Right hindlimb (tissue), 1 donor: ENCODE data around the gene RMDN2.
"Not testable (repeated sequence)": the region's sequence is repeated elsewhere in the genome, so short reads cannot be mapped to it uniquely, and the experiment has no call there.

Source experiments
- DNase-seq: peaks from one replicate; pipeline ENCODE4 v3.0.0-alpha.2; 2018

RMDN2 gene

DNA sequence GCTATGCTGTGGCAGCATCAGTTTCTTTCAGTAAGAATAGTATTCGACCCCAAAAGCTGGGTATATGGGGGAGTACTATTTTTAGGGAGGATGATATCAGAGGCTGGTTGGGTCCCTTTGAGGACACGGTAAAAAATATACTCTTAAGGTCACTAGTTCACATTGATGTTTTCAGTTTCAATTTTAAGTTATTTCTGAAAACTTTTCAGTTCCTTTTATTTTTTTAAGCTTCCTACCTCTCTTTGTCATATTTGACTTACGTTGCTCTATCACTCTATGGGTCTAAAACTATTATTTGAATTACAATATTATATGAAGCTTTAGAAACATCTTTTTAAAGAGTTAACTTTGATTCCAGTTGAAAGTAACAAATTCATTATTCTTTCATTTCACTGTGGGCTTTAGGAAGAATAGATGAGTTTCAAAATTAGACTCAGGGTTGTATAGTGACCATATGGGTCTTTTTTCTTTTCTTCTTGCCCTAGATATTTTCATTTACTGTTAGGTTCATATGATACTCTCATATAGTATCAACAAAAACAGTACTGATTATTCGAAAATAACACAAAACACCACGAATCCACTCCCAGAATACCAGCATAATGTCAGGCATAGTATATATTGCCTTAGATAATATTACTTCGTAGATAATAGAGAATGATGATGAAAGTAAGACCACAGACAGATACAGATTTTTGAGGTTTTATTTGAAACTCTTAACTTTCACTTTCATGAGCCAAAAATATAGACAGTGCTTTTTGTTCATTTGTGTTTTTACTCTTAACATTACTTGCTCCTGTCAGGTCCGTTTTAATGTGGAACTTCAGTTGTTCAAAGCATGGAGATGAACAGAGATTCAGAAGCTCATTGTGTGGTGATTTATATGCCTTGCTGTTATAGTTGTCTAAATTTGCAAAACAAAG is 9.8 kb downstream of the RMDN2 start:
- DNase-seq = no peak

DNA sequence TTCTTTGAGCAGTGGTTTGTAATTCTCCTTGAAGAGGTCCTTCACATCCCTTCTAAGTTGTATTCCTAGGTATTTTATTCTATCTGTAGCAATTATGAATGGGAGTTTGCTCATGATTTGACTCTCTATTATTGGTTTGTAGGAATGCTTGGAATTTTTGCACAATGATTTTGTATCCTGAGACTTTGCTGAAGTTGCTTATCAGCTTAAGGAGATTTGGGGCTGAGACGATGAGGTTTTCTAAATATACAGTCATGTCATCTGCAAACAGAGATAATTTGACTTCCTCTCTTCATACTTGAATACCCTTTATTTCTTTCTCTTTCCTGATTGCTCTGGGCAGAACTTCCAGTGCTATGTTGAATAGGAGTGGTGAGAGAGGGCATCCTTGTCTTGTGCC is 12.5 kb downstream of the RMDN2 start:
- not testable (repeated sequence) for DNase-seq

DNA sequence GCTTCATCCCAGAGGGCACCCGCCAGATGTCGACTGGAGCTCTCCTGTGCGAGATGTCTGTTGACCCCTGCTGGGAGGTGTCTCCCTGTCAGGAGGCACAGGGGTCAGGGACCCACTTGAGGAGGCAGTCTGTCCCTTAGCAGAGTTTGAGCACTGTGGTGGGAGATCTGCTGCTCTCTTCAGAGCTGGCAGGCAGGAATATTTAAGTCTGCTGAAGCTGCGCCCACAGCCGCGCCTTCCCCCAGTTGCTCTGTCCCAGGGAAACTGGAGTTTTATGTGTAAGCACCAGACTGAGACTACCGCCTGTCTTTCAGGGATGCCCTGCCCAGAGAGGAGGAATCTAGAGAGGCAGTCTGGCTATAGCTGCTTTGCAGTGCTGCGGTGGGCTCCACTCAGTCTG is 16.2 kb downstream of the RMDN2 start:
- DNase-seq = not testable (repeated sequence)

DNA sequence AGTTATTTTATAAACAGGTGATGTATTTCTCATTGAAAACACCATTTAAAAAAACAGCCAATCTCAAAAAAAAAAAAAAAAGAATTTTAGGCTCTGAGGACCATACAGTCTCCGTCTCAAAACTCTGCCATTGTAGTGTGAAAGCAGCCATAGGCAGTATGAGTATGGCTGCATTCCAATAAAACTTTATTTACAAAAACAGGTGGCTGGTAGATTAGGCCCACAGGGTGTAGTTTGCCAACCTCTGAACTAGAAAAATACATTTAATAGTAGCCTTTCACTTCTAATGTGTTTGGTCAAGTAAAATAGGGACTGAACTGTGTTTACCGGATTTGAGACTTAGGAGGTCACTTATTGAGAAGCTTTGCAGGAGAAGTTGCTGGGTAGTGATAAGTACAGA is 19.2 kb downstream of the RMDN2 start:
- no peak for DNase-seq

DNA sequence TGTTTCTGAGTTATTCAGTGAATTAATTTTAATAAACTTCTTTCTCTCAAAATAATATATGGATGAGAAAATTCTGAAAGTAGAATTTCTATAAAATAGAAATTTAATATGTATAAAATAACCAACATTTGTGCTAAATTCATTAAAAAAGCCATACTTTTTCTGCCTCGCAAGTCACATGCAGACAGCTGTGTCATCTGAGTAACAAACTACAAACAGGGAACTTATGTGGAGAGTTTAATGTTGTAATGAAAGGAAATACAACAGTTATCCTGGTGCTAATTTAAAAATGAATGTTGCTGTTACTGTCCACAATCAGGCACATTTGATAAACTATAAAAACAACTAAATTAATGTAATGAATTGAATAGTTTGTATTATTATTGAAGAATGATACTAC is 22.2 kb downstream of the RMDN2 start:
- no peak for DNase-seq

DNA sequence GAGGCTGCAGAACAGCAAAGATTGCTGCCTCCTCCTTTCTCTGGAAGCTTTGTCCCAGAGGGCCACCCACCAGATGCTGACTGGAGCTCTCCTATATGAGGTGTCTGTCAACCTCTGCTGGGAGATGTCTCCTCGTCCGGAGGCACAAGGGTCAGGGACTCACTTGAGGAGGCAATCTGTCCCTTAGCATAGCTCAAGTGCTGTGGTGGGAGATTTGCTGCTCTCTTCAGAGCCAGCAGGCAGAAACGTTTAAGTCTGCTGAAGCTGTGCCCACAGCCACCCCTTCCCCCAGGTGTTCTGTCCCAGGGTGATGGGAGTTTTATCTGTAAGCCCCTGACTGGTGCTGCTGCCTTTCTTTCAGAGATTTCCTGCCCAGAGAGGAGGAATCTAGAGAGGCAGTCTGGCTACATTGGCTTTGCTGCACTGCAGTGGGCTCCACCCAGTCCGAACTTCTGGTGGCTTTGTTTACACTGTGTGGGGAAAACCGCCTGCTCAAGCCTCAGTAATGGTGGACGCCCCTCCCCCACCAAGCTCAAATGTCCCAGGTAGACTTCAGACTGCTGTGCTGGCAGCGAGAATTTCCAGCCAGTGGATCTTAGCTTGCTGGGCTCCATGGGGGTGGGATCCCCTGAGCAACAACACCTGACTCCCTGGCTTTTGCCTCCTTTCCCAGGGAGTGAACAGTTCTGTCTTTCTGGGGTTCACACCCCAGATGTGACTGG is 37.1 kb downstream of the RMDN2 start:
- not testable (repeated sequence) for DNase-seq

DNA sequence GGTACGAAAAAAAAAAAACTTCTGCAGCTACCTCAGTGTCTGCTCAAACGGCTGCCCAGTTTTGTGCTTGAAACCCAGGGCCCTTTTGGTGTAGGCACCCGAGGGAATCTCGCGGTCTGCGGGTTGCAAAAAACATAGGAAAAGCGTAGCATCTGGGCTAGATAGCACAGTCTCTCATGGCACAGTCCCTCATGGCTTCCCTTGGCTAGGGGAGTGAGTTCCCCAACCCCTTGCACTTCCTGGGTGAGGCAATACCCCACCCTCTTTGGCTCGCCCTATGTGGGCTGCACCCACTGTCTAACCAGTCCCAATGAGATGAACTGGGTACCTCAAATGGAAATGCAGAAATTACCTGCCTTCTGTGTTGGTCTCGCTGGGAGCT is 37.6 kb downstream of the RMDN2 start:
- not testable (repeated sequence) for DNase-seq

DNA sequence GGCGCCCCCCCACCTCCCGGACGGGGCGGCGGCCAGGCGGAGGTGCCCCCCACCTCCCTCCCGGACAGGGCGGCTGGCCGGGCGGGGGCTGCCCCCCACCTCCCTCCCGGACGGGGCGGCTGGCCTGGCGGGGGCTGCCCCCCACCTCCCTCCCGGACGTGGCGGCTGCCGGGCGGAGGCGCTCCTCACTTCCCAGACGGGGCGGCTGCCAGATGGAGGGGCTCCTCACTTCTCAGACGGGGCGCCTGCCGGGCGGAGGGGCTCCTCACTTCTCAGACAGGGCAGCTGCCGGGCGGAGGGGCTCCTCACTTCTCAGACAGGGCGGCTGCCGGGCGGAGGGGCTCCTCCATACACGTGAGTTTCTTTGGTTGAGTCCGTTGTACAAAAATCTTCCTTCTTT is 38.8 kb downstream of the RMDN2 start:
- DNase-seq = not testable (repeated sequence)

DNA sequence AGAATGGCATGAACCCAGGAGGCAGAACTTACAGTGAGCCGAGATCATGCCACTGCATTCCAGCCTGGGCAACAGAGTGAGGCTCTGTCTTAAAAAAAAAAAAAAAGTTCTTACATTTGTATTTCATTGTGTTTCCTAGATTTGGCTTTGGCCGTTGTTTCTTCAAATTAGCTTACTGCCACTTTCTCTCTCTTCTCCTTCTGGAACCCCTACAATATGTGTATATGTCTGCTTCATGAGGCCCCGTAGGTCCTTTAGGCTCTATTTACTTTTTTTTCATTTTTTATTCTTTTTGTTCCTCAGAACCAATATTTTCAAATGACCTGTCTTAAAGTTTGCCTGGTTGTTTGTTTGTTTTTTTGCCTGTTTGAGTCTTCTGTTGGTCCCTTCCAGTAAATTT is 41.2 kb downstream of the RMDN2 start:
- DNase-seq = no peak

DNA sequence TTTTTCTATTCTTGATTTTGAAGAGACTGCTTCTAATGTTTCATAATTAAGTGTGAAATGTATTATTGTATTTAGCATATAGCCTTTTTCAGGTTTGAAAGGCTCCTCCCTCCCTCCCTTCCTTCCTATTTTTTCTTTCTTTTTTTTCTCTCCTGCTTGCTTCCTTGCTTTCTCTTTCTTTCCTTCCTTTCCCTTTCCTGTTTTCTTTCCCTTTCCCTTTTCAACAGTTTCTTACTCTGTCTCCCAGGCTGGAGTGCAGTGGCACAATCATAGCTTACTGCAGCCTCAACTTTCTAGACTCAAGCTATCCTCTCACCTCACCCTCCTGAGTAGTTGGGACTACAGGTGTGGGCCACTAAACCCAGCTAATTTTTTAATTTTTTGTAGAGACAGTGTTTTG is 44.6 kb downstream of the RMDN2 start:
- DNase-seq = no peak

DNA sequence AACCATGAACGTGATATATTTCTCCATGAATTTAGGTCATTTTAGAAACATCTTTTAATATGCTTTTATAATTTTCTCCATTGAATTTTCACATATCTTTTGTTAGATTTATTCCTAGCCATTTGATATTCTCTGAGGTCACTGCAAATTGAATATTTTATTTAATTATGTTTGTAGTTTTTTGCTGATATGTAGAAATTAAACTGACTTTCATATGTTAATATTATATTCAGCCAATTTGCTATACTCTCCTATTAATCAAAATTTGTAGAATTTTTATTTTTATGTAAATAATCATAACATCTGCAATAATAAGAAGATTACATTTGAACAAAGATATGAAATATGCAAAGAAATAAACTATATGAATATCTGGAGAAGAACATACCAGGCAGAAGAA is 46.9 kb downstream of the RMDN2 start:
- DNase-seq = no peak

DNA sequence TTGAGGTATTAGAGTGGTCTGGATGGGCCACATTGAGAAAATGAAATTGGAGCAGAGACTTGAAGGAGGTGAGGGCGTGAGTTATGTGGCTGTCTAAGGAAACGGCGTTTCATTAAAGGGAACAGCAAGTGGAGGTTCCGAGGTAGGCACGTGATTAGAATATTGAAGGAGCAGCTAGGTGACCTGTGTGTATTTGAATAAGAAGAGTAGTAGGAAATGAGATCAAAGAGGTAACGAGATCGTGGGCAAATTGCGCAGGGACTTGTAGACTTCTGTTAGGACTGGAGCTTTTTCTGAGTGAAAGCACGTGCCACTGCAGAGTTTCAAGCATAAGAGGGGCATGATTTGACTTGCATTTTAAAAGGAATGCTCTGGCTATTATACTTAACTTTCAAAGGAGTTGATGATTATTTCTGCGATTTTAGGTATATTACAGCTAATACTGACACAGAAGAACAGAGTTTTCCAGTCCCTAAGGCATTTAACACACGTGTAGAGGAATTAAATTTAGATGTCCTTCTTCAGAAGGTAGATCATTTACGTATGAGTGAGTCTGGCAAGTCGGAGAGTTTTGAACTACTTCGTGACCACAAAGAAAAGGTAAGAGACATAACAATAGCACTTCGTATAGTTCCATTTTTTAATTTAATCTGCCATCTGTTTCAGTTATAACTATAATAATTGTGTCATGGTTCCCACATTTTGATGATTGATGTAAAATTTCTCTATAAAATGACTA is 48.7 kb downstream of the RMDN2 start:
- no peak for DNase-seq

DNA sequence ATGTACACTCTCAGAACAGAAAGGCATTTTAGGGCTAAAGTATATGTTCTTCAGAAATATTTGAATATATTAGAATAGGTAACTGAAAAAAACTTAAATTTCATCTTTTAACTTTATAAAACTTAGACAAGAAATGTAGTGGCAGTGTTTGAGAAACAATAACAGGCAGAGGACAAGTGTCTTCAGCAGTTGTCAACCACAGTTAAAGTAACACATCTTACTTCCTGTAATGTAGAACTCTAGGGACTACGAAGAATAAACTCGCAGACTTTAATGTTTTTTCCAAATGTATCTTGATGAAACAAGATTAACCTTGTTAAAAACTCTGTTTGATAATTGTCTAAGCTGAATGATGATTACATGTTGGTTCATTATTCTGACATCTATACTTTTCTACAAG is 50.7 kb downstream of the RMDN2 start:
- DNase-seq = no peak

DNA sequence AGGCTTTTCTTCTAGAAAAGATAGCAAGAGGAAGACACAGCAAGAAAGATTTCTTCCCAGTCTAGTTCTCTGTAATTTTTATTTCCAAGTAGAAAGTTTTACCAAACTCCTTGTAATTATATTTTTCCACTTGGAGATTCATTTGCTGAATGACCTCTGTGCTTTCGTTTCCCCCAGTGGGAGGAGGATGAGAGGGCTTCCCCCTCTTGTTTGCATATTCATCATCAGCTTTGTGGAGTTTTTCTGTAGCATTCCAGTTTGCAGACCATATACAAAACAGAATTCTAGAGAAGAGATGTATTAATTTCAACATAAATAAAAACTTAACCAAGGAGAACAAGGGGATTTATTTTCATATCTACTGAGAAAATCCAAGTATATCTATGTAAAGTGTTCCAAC is 51.3 kb downstream of the RMDN2 start:
- no peak for DNase-seq

DNA sequence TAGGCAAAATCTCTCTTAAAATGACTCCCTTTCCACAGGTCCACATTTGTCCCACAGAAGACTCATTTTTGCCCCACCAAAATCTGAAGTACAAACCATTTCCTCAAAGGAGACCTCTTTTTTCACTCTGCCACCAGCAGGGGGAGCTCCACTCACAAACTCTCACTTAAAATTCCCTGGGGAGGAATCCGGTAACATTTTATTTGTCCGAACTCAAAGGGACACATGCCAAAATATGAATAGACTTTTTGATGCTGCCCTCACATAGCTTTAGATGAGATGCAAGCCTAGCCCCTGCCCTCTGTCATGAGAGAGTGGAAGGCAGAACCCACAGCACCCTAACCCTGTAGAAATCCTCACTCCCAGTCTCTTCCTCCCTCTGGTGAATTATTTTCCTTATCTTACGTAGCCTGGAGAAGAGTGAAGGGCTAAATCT is 57.1 kb downstream of the RMDN2 start:
- DNase-seq = peak; percentile 75

DNA sequence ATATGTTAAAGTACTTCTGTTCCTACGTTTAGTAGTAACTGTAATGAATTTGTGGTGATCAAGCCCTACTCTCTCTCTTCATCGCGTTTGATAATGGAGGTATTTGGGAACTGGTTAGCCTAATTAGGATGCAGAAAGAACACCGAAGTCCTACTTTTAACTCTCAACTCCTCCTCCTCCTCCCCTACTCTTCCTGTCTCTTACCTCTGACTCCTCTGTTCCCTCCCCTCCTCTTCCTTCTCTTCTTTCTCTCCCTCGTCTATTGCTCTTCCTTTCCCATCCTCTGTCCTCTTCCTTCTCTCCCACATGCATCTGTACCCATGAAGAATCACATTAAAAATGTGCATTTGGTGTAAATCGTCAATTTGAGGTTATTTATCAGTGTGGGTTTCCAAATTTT is 57.8 kb downstream of the RMDN2 start:
- DNase-seq = no peak

DNA sequence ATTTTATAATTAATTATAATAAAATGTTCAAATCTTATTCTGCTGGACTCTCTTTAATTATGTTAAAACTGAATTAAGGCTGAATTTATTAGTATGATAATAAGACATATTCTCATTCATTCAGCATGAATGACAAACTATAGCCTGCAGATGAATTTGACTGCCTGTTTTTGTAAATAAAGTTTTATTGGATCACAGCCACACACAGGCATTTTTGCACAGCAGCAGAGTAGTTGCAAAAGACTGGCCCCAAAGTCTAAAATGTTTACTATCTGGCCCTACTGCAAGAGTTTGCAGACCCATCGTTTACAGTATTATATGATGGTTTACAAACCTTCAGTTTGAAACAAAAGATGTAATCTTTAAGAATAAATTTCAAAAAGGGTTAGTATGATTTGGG is 58.6 kb downstream of the RMDN2 start:
- DNase-seq = no peak

DNA sequence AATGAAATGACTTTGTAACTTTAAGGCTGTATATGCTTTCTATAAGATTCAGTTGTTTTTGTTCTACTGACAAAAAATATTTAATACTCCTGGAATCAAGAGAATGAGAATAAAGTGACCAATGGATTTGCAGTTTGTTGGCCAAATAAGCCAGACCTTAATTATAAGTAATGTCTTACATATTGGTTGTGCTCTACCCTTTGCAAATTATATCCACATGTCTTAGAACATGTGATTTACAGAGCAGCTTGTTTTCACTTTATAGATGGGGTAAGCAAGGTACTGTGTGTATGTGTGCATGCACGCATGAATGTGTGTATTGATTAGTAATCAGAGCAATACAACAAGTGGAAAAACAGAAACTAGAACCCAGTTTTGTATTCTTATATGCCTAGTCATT is 59.1 kb downstream of the RMDN2 start:
- no peak for DNase-seq

DNA sequence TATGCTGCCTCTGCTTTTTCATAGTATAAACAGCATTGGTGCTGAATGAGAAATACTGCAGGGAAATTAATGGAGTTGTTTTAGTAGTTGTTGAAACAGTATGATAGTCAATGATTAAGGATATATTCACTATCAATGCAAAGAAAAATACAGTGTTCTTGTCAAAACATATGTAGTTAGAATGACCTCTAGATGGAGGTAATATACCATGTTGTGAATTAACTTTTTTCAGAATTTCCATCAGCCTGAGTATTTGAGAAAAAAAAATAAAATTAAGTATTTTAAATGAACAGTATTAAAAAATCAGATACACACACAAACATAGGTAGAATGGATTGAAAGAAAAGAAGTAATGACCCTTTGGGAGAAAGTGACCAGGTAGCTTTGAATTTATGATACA is 59.5 kb downstream of the RMDN2 start:
- DNase-seq = no peak

DNA sequence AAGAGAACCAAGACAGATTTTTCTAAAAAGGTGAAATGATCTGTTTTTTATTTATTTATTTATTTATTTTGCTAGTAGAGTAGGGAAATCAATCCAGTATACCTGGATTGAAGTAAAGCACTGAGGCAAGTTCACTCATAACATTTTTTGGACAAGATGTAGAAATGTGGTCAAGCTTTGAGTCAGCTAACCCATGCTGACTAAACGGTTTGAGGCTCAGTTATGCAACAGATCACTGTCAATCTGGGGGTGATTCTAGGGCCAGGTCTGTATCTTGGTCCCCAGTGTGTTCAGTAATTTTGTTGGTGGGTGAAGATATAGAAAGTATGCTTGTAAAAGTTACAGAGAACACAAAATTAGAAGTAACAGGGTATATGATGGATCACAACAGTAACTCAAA is 60.2 kb downstream of the RMDN2 start:
- DNase-seq = no peak

DNA sequence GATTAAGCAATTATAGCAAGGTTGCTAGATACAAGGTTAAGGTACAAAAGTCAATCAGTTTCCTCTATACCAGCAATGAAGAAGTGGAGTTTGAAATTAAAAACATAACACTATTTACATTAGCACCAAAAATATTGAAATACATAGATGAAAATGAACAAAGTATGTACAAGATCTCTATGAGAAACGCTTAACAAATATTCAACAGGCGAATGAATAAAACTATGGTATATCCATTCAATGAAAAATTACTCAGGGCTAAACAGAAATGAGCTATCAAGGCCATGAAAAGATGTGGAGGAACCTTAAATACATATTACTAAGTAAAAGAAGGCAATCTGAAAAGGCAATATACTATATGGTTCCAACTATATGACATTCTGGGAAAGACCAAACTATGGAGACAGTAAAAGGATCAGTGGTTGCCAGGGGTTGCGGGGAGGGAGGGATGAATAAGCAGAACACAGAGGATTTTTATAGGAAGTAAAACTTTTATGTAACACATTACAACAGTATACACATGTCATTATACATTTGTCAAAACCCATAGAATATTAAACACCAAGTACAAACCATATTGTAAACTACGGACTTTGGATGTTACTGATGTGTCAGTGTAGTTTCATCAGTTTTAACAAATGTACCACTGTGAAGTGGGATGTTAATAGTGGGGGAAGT is 62.1 kb downstream of the RMDN2 start:
- DNase-seq = no peak

DNA sequence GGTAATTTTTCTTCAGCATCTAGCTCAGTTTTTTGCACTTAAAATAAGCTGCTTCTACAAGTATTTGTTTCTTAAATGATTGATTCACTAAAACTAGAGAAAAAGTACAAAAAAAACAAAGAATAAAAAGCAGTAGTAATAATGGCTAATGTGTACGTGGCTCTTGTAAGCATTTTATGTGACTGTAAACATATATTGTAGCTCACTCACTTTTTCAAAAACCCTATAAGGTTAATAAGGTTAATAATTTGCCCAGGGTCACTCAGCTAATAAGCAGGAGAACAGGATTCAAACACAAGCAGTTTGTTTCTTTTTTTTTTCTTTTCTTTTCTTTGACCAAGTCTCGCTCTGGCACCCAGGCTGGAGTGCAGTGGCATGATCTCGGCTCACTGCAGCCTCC is 67.5 kb downstream of the RMDN2 start:
- no peak for DNase-seq

DNA sequence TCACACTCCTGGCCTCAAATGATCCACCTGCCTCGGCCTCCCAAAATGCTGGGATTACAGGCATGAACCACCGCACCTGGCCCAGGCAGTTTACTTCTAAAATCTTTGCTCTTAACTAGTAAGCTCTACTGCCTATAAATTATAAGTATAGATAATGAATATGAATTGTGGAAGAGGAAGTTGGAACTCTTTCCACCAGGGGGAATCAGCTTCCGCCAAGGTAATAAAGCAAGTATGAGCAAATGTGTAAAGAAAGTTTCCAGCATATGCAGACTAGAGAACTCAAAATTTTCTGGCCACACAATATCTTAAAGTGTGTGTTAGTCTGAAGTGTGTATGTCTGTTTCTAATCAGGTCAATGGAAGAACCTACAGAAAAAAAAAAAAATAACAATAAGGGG is 68.1 kb downstream of the RMDN2 start:
- DNase-seq = peak; percentile 20
